Measurements from ENCODE around the gene IGFBP6. TPM values are rescaled to one million over a fixed set of nuclear protein-coding genes. Genes with fewer than 3 reads are reported as not detected.

Gene IGFBP6
- total RNA-seq, 1 donor from 2014 or later, result 22.8 TPM

DNA sequence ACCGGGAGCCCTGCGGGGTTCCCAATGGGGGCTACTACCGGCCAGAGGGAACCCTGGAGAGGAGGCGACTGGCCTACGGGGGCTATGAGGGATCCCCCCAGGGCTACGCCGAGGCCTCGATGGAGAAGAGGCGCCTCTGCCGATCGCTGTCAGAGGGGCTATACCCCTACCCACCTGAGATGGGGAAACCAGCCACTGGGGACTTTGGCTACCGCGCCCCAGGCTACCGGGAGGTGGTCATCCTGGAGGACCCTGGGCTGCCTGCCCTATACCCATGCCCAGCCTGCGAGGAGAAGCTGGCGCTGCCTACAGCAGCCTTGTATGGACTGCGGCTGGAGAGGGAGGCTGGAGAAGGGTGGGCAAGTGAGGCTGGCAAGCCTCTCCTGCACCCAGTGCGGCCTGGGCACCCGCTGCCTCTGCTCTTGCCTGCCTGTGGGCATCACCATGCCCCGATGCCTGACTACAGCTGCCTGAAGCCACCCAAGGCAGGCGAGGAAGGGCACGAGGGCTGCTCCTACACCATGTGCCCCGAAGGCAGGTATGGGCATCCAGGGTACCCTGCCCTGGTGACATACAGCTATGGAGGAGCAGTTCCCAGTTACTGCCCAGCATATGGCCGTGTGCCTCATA, 37.9 kb upstream of the IGFBP6 start:
- DNase-seq (ENCODE audit: low spot score), result peak; percentile 9

GRCh38 chr12:53060064-53060720, 37.3 kb upstream of the IGFBP6 start:
- DNase-seq (ENCODE audit: low spot score), result no peak

DNA sequence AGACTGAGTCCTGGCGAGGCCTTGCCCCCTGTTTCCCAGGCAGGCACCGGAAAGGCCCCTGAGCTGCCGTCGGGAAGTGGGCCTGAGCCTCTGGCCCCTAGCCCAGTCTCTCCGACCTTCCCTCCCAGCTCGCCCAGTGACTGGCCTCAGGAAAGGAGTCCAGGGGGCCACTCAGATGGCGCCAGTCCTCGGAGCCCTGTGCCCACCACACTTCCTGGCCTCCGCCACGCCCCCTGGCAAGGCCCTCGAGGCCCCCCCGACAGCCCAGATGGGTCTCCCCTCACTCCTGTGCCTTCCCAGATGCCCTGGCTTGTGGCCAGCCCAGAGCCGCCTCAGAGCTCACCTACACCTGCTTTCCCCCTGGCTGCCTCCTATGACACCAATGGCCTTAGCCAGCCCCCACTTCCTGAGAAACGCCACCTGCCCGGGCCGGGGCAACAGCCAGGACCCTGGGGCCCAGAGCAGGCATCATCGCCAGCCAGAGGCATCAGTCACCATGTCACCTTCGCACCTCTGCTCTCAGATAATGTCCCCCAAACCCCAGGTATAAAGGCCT, 36.7 kb upstream of the IGFBP6 start:
- no peak for DNase-seq (ENCODE audit: low spot score)

DNA sequence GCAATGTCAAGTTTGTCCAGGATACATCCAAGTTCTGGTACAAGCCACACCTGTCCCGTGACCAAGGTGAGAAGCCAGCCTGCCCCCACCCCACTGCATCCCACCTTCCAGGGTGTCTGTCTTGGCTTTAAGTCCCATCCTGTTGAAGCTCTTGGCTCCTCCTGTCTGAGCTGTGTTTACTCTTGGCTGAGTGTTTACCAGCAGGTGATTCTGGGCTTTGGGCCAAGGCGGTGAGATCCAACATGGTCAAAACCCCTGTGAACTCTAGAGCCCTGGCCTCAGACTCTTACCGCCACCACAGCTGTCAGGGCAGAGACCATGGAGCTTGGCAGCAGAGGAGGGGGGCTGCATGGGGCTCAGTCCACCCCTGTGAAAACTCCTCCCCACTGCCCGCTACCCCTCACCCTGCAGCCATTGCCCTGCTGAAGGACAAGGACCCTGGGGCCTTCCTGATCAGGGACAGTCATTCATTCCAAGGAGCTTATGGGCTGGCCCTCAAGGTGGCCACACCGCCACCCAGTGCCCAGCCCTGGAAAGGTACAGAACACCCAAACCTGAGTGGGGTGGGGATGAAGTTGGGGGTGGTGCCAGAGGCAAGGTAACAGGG, 36.0 kb upstream of the IGFBP6 start:
- peak; percentile 75 for DNase-seq (ENCODE audit: low spot score)

GRCh38 chr12:53062011-53062961, 35.2 kb upstream of the IGFBP6 start:
- no peak for DNase-seq (ENCODE audit: low spot score)

DNA sequence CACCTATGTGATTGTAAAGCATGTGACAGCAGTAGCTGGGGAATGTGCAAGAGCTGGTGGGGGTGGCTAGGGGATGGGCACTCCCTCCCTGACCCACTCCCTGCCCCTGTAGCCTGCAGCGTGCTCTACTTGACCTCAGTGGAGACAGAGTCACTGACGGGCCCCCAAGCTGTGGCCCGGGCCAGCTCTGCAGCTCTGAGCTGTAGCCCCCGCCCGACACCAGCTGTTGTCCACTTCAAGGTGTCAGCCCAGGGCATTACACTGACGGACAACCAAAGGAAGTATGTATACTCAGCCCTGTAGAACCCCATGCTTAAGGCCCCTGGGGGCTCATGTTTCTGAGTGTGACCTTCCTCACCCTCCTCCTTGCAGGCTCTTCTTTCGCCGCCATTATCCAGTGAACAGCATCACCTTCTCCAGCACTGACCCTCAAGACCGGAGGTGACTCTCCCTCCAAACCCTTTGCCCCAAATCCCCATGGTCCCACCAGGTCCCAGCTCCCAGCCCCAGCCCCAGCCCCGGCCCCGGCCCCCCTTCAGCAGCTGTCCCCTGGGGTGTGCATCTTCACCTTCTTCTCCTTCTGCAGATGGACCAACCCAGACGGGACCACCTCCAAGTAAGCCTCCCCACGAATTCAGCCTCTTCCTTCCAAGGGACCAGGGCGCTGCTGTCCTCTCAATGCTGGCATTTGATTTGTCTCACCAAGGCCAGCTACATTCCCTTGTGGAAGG, 34.3 kb upstream of the IGFBP6 start:
- DNase-seq (ENCODE audit: low spot score), result no peak

DNA sequence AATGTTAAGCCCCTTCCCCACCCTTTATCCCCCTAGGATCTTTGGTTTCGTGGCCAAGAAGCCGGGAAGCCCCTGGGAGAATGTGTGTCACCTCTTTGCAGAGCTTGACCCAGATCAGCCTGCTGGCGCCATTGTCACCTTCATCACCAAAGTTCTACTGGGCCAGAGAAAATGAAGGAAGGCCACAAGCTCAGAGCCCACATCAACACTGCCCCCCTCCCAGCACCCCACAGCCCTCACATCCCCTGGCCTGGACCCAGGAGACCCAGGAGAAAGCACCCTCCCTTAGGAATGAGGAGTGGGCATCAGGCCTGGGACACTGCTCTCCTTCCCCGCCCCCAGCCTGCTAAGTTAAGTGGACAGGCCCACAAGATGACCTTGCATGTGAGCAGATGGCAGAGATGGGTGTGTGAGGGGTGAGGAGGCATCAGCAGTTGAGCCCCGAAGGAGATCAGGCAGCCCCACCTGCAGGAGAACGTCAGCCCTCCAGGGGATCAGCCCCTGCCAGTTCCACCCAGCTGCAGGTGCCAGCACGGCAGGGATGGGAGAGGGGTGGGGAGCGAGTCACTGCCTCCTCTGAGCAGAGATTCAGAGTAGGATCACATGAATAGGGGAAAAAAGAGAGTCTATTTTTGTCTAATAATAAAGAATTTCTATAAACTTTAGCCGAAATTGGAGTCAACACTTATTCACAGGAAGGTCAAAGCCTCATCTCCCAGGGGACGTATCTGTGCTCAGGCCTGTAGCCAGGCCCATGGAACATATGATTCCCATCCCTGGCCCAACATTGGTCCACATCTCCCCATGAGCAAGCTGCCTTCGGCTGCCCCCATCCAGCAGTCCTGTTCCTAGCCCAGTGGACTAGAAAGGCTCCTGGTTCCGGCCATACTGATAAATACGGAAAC, 33.5 kb upstream of the IGFBP6 start:
- DNase-seq (ENCODE audit: low spot score), result no peak

GRCh38 chr12:53064613-53065436, 32.6 kb upstream of the IGFBP6 start:
- no peak for DNase-seq (ENCODE audit: low spot score)

DNA sequence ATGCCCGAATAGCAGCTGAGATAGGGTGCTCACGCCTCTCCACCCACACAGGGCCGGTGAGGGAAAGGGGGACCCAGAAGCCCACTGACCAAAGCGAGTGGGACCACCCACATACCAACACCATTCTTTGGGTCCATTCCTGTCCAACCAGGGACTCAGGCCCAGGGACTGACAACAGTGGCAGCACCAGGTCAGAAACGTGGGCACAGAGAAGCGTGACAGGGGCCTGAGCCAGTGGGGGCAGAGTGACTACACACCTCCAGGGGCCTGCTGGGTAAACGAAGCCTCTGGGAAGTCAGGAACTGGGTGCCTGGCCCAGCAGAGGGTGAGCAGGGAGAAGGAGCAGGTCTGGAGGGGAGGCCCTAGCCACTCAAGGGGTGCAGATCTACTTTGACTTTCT, 32.0 kb upstream of the IGFBP6 start:
- no peak for DNase-seq (ENCODE audit: low spot score)

DNA sequence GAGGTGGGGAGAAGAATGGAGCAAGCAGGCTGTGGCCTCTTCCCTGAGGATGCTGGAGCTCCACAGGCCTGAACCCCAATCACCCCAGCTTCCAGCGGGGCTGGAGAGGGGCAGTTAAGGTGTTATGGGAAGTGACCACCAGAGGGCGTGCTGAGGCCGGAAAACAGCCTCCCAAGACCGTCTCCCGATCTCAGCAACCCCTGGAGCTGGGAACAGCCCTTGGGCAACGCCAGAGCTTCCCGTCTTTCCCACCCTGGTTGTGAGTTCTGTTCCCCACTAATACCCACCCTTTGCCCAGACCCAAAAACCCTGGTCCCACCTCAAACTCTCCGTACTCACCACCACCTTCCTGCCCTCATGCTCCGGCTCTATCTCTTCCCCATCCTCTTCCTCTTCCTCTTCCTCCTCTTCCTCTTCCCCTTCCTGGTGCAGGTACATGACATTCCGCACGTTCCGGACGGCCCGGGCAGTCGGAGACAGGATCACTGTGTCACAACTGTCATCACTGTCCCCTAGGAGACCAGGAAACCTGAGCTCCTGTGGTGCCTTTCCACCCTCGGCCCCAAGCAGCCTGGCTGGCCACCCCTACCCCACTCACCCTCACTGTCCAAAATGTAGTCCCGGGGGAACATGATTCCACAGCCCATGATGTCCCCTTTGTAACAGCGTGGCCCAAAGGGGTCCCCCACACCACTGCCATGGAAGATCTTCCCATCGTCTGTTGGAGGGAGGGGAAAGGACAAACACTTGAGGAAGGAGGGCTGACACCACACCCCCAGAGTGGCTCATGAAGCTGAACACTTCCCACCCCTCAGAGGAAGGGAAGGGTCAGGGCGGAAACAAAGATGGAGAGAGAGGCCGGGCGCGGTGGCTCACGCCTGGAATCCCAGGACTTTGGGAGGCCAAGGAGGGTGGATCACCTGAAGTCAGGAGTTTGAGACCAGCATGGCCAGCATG, 31.2 kb upstream of the IGFBP6 start:
- peak; percentile 74 for DNase-seq (ENCODE audit: low spot score)

- no peak for DNase-seq (ENCODE audit: low spot score)
Observed at GRCh38 chr12:53067074-53067992, 30.1 kb upstream of the IGFBP6 start.

DNA sequence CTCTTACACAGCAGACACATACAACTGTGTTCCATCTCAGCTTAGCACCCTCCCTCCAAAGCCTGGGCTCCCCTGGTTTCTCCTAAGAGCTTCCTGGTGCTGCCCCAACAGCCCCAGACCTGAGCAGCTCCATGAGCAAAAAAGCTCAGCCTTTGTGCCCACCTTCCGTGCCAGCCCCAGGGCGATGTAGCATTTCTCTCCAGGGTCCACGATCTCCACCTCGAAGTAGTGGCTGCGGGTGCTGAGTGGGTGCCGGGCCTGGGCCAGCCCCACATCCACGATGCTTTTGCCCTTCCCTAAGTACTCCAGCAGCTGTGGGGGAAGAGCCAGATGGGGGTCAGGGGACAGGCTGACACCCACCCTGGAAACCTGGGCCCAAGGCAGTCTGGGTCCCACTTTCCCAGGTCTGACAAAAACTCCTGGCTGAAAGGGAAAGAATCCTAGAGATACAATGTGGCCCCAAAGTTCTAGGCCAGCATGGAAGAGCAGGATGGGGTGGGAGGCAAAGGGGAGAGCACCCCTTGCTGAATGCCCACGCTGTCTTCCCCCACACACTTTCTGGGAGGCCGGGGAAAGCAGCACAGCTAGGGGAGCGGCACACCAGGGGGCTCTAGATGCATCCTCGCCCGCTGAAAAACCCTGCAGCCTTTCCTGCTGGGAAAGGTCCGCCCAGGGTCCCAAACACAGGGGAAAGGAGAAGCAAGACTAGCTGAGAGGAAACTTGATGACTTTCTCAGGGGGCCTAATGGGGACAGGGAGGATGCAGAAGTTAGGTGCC, 29.3 kb upstream of the IGFBP6 start:
- DNase-seq (ENCODE audit: low spot score), result no peak

- DNase-seq (ENCODE audit: low spot score), result no peak
Observed at GRCh38 chr12:53068811-53069585, 28.5 kb upstream of the IGFBP6 start.

GRCh38 chr12:53069621-53070410, 27.7 kb upstream of the IGFBP6 start:
- DNase-seq (ENCODE audit: low spot score), result no peak
